Fibroblast of skin of right biceps (primary cell): Measurements from ENCODE around the gene MCM7.
"Not testable (repeated sequence)": the region's sequence is repeated elsewhere in the genome, so short reads cannot be mapped to it uniquely, and the experiment has no call there.

Experiments
- DNase-seq: peaks from one replicate; pipeline ENCODE4 v3.0.0-alpha.2; 2013

The MCM7 gene

DNA sequence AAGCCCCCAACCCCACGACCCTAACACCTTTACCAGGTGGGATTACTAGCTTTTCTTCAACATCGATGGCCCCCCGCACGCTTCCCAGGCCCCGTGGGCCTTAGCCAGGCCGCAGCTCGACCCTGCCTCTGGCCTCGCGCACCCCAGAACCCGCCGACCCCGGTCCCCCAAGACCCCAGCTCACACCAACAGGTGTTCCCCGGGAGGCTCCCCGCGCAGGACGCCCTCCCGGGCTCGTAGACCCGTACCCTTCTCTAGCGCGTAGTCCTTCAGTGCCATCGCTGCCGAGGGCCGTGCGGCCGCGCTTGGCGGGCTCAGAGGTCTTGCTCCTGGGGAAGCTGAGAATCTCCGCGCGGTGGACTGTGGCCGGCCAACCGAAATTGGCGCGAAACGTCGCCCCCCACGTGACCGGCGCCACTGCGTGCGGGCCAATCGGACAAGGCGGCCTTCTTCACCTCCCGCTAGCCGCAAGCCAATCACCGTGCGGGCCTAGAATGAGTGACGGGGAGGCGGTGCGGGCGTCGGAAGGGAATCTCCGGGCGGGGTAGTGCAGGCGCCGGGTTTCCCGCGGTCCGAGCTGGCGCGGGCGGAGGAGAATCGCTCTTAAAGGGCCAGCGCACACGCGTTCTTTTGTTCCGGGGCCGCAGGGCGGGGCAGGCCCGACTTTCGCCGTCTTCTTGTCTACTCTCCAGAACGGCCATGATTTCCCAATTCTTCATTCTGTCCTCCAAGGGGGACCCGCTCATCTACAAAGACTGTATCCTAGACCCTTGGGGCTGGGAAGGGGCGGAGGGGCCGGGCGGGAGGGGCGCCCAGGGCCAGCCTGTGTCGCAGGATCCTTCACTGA is at the start of gene MCM7, which contains the start of gene AP4M1:
Gene MCM7 (minus strand): TSS at position 382 of the 847 bp plus-strand sequence. CDS start 103 bp downstream, at position 279.
Gene AP4M1 (plus strand): TSS at position 628 of the 847 bp plus-strand sequence. CDS start 72 bp downstream, at position 700.
- peak; percentile 100 for DNase-seq

DNA sequence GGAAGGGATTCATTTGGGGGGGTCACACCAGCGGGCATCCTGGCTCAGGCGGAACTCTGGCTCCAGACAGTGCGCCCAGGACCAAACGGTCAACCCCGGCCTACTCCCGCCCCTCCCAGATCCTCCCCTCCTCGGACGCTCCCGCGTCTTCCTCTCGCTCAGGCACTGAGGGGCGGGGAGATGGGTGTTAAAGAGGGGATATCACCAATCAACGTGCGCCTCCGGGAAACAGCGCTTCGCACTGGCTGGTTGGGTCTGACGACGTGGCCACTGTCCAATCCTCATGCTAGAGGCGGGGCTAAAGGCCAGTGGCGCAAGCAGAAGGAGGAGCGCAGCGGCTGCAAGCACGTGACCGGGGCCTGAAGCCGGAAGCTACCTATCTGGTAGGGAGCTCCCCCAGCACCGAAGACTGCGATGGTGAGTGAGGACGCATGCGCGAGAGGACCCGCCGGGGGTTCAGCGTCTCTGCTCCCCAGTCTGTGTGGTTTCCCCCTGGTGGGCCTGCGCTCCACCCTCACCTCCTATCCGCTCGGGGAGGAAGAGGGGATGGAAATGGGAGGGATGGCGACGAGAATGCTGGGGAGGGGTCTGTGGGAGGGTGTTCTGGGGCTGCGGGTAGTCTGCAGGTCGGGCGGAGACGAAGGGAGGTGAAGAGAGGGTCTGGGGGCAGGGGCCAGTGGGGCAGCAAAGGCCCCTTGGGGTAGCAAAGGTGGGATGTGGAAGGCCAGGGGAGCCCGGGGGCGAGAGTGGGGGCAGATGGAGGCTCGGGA is 47.5 kb upstream of the MCM7 start, which contains the start of gene LAMTOR4:
Gene LAMTOR4 (plus strand): TSS at position 360 of the 770 bp plus-strand sequence. CDS start 55 bp downstream, at position 415.
- DNase-seq, result peak; percentile 99

- no peak for DNase-seq
These were observed 47.0 kb upstream of the MCM7 start for GRCh38 chr7:100148225-100148558.

DNA sequence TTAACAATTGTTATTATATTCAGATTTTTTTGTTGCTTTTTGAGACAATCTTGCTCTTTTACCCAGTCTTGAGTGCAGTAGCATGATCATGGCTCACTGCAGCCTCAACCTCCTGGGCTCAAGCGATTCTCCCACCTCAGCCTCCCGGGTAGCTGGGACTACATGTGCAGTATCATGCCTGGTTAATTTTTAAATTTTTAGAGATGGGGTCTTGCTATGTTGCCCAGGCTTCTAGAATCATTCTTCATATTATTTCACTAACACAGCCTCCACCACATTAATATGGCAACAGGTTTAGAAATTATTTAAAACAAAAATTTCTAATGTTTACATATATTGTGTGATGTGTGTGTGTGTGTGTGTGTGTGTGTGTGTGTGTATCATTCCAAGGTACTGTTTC is 46.1 kb upstream of the MCM7 start:
- DNase-seq, result no peak

- not testable (repeated sequence) for DNase-seq
These were observed 45.2 kb upstream of the MCM7 start for GRCh38 chr7:100146350-100146749.

GRCh38 chr7:100142461-100142860 is 41.3 kb upstream of the MCM7 start:
- DNase-seq, result no peak

DNA sequence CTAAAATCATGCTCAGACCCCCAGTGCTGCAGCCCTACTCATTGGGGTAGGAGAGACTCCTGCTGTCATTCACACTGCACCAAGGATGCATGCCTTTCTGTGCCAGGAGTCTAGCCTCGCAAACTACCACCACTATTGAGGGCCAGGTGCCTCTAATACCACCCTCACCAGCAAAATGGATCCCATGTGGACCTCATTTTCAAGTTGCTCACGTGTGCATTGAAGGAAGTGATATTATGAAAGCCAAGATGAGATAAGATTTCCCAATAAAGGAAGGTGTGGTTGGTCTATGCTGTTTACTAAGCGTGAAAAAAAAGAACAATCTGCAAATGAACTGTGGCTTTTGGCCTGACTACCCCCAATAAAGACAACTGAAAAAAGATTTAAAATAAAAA is 40.4 kb upstream of the MCM7 start:
- no peak for DNase-seq

- DNase-seq, result no peak
These were observed 36.9 kb upstream of the MCM7 start for GRCh38 chr7:100137851-100138760.

DNA sequence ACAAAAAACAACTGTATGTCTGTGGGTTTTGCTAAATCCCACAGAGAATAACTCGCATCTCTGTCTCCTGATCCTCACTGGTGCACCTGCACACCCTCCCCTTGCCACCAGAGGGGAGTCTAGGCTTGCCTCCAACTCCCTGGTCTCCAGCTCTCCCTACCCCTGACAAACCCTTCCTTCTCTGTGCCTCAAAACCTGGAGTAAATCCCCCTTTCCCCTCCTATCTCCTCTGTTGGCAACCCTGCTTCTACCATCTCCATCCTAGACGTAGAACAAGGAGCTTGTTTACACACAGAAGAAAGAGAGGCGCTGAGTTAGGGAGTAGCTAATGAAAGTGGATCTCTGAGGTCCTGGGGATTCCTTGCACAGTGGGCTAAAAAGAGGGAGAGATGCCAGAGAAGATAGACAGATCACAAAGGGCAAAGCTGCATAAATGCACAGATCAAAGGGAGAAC is 31.5 kb upstream of the MCM7 start:
- DNase-seq, result peak; percentile 53

GRCh38 chr7:100132126-100132525 is 30.9 kb upstream of the MCM7 start:
- no peak for DNase-seq

DNA sequence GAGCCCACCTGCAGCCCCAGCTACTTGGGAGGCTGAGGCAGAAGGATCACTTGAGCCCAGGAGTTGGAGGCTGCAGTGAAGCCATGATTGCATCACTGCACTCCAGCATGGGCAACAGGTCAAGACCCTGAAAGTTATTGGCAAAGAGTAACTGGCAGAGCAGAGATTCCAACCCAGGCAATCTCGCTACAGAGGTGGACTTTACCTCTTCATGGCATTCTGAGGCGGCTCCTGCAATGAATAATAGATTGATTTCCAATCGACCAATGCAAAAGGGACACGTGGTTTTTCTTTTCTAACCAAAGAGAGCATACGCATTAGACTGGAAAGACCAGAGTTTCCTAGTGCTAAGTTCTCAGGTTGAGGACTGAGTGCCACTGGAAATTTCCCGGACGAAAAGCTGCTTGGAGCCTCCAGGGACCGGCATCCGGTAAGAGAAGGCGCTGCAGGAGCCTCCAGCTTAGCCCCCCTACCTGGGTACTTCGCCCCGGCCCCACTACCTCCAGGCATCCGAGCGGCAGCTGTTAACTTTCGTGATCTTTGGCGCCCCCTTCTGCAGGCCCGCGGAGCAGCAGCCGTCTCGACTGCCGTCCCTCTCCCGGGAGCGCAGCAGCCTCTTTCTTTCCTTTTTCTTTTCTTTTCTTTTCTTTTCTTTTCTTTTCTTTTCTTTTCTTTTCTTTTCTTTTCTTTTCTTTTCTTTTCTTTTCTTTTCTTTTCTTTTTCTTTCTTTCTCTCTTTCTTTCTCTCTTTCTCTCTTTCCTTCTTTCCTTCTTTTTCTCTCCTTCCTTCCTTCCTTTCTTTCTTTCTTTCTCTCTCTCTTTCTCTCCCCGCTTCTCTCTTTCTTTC is 29.6 kb upstream of the MCM7 start:
- DNase-seq, result peak; percentile 46

GRCh38 chr7:100130220-100130607 is 29.0 kb upstream of the MCM7 start:
- not testable (repeated sequence) for DNase-seq

GRCh38 chr7:100128637-100128963 is 27.4 kb upstream of the MCM7 start:
- no peak for DNase-seq

GRCh38 chr7:100127866-100128636 is 26.9 kb upstream of the MCM7 start:
- DNase-seq, result peak; percentile 28

DNA sequence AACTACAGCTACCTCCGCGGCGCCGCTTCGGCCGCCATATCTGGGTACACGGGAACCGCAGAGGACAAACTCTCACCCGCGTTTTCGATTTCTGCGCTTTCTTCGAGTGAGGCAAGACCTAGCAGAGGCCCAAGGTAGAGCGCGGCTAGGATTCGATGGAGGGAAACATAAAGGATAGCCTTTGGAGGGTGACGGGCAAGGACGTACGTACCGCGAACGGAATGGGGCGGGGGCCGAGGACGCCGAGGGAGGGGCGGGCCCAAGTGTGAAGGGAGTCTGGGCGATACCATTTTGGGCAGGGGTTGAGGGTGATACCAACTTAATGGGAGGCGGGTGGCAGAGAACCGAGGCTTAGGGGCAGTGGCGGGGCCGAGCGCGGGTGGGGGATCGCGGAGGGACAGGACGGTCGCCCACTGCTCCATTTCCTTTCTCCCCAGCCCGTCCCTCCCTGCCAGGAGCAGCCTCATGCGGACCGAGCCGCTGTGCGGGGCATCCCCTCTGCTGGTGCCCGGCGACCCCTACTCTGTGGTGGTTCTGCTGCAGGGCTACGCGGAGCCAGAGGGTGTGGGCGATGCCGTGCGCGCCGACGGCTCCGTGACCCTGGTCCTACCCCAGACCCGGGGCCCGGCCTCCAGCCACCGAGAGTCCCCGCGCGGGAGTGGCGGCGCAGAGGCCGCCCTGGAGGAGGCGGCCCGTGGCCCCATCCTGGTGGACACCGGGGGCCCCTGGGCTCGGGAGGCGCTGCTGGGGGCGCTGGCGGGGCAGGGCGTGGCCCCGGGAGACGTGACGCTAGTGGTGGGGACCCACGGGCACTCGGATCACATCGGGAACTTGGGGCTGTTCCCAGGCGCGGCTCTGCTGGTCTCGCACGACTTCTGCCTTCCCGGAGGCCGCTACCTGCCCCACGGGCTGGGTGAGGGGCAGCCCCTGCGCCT is 26.0 kb upstream of the MCM7 start, which contains the start of gene MBLAC1:
Gene MBLAC1 (plus strand): TSS at position 37 of the 935 bp plus-strand sequence. CDS start 429 bp downstream, at position 466.
- peak; percentile 94 for DNase-seq

GRCh38 chr7:100126239-100126930 is 25.2 kb upstream of the MCM7 start:
- DNase-seq, result no peak

DNA sequence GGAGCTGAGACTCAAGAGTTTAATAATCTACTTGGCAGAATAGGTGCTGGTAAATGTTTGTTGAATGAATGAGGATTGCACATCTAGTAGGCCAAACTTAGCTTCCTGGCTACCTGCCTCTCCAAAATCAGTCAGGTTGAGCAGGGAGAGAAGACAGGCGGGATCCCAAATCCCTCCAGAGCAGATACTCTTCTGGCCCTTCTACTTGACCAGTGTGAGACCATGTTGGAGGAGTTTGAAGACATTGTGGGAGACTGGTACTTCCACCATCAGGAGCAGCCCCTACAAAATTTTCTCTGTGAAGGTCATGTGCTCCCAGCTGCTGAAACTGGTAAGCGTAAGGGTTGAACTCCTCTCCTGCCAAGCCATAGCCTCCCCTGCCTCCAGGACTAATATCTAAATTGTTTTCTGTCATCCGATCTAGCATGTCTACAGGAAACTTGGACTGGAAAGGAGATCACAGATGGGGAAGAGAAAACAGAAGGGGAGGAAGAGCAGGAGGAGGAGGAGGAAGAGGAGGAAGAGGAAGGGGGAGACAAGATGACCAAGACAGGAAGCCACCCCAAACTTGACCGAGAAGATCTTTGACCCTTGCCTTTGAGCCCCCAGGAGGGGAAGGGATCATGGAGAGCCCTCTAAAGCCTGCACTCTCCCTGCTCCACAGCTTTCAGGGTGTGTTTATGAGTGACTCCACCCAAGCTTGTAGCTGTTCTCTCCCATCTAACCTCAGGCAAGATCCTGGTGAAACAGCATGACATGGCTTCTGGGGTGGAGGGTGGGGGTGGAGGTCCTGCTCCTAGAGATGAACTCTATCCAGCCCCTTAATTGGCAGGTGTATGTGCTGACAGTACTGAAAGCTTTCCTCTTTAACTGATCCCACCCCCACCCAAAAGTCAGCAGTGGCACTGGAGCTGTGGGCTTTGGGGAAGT is 23.4 kb upstream of the MCM7 start:
- no peak for DNase-seq

DNA sequence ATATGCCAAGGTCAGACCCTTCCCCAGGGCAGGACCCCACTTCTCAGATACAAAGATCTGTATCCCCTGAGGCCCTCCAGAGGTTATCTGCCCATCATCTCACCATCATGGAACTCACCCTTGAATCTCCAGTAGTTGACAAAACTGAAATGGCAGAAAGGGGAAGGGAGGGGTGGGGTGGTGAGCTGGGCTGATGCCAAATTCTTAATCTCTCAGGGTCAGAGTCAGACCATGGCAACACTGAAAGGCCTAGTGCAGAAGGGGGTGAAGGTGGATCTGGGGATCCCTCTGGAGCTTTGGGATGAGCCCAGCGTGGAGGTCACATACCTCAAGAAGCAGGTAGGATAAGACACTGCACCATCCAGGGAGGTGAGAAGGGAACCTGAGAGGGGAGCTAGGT is 21.4 kb upstream of the MCM7 start:
- DNase-seq, result no peak
